HG02981 (cell line): ENCODE results near the gene MDH1.
"Not testable (repeated sequence)": the region's sequence is repeated elsewhere in the genome, so short reads cannot be mapped to it uniquely, and the experiment has no call there.

Experiments used
- ATAC-seq: cut with Tn5 transposase; IDR thresholded peaks from one replicate; pipeline ENCODE4 v1.9.1; 2021; ENCODE audit warnings: mild to moderate bottlenecking, moderate library complexity; ENCODE audit not compliant: unreplicated experiment

The MDH1 gene

DNA sequence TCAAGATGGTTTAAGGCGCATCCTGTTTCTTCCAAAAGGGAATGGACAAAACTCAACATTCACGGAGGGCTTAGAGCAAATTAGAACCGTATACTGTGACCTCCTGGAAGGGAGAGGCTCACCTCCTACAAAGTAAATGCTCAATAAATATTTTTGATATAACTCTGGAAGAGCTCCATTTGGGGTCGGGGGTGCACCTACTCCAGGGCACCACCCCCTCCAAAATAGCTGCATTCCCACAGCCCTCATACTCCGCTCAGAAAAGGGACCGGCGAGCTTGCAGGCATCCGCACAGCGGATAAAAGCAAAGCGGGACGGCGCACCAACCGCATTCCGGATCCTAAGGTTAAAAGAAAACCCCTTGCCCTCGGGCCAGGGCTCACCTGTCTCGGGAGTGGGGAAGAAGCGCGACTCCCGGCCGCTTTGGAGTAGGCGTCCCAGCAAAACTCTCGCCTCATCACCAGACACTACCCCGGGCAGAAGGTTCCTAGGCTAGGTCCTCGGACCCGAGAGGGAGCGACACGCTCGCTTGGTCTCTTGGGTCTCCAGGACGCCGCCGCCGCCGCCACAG is 864 bp upstream of the MDH1 start:
- ATAC-seq = no peak

DNA sequence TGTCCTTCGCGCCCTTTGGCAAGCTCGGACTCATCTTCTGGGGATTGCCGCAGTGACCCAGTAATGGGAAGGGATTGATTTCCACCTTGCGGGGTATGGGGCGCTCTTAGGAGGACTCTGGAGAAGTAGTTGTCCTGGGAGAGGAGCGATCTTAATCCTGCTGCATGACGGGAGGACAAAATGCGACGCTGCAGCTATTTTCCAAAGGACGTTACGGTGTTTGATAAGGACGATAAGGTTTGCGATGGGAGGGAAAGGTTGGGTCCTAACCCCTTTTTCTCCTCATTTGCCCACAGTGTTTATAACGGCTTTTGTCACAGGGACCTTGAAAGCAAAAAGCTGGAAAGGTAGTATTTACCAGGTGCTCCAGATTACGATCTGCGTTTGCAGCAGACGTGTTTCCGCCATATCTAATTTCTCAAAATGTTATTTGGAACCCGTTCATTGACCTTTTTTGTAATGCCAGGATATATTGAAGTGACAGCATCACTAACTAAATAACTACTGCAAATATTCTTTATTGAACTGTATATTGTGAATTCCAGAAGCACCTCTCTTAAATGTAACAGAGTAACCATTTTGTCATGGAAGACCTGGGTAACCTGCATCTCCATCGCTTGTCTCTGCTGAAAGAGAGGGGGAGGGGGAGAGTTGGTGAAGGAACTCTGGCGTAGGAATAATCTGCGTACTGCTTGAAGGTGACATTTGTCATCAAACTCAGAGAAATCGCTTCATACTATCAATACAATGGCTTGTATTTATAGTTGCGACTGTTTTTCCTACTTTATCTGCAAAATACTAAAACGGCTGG is 590 bp downstream of the MDH1 start:
- ATAC-seq = peak; percentile 8

DNA sequence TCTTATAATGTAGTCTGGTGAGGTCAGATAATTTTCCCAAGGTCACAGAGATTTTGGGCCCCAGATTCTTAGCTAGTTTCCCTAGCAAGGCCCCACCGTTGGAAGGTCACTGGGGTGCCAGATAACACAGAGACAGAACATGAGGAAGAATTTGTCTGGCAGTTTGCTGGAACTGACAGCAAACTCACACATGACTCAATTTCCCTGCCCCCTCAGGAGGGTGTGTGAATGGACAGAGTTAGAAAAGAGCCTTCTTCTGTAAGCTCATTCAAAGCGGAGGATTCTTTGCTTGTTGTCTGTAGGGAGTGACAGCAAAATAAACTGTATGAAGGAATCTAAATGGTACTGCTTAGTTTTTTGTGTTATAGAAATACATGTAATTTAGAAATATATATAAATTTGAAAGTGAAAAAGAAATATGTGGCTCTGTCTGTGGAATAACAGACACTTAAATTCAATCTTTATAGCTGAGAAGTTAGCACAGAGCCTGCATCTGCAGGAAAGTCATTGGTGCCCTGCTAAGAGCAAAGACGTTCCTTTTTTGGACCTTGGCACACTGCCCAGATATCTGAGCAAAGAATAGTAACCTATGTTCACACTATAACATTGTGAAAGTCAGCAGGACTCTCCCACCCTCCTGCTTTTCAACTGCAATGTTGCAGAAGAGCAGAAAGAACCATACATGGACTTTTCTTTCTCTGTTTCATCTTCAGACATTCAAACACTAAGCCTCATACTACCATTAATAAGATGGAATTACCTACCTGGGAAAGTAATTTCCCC is 2.1 kb downstream of the MDH1 start:
- ATAC-seq = no peak

DNA sequence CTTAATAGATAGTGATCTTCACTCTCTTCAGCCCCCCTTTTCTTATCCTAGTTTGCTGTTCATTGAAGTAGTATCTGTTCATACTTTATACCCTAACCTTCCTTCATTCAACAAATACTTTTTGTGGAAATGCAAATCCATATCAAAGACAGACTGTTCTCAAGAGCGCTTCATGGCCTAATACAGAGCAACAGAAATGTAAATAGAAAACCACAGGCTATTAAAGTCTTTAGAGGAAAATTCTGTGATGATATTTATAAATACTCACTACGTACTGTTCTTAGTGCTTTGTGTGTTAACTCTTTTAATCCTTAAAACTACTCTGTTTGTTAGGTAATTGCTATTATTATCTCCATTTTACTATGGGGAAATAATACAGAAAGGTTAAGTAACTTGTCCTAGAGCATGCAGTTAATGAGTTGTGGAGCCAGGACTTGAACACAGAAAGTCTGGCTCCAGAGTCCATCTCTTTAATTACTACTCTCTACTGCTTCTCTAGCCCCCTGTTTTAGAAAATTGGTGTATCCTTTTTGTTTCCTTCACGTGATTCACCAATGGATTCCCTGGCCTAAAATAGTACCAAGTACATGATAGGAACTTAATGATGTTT is 2.9 kb downstream of the MDH1 start:
- ATAC-seq = no peak

DNA sequence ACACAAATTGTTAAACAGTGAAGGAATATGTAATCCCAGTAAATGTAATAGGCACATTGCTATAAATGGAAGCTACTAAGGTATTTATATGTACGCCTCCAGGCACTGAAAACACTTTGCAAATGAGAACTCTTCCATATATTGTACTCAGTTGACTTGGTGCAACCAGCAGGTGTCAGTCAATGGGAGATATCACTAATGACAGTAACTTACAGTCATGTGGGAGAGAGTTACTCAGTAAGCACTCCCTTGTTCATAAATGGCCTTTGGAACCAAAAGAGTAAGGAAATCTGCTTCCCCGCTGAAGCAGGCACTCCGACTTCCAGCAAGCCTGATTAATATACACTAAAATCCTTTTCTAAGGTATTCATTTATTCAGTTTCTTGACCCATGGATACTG is 5.9 kb downstream of the MDH1 start:
- no peak for ATAC-seq

DNA sequence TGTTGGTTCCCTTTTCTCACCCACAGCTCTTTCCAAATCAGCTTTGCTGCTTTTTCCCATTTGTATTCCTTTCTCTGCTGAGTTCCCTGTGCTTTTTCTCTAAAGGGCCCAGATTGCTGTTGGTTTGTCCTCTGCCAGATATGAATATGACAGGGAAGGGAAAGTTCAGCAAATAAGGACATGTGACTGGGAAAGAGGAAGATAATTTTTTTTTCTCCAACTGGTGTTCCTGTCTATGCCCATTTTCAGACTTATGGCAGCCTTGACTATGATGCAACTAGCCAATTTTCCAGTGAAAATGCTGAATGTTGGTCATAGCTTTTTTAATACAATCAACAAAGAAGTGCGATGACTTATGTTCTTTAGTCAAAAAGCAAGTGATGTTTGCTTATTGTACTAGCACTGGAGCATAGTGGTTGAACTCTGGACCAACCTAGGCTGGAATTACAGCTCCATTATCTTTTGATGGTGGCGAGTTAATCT is 7.7 kb downstream of the MDH1 start:
- no peak for ATAC-seq

DNA sequence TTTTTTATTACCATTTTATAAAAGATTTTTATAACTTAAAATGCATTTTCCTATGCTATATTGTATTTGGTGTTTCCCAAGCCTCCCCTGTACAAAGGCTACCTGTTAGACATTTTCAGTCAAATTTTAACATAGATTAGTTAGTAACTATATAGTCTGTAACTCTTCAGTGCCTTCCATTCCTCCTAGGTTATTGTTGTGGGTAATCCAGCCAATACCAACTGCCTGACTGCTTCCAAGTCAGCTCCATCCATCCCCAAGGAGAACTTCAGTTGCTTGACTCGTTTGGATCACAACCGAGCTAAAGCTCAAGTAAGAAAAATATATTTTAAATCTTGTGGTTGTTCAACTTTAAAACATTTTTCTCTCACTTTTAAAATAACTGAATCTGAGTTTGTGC is 10.2 kb downstream of the MDH1 start:
- no peak for ATAC-seq

DNA sequence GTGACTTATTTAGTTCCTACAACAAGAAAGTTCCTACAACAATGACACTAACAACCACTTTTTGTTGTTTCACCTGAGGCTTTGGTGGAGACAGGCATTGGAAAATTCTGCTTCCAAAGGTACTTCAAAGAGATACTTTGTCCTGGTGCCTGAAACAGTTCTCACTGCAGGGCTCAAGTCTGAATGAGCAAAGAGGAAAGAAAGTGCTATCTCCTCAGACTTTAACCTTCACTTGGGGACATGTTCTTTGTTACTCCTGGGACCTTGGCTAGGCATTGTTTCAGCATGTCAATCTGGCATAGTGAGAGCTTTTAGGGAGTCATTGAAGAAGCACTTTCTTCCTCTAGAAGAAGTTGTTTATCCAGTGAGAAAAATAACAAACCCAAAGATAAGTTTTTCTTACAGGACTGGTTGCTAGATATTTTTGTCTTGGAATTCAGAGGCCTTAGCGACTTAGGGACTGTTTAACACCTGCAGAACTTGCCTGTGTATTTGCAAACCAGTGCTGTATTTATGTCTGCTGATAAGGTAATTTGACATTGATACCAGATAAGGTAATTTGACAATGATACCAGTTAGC is 12.2 kb downstream of the MDH1 start:
- no peak for ATAC-seq

DNA sequence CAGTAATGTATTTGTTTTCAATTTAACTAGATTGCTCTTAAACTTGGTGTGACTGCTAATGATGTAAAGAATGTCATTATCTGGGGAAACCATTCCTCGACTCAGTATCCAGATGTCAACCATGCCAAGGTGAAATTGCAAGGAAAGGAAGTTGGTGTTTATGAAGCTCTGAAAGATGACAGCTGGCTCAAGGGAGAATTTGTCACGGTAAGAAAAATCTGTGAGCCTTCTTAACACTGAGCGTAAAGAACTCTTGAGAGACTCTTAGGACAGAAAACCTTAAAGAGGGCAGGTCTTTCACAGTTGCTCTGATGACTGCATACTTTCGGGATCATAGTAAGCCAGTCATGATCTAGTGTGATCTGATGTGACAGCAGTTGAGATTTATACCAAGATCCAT is 15.9 kb downstream of the MDH1 start:
- ATAC-seq = no peak

DNA sequence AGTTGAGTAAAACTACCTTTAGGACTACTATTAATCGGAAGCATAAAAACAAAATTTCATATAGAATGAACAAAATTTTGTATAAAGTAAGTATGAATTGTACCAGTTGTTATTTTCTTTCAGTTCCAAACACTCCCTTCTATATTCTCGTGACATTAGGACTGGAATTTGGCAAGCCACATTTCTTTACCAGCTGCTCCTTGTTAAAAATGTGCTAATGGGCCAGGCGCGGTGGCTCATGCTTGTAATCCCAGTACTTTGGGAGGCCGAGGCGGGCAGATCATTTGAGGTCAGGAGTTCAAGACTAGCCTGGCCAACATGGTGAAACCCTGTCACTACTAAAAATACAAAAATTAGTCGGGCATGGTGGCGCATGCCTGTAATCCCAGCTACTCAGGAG is 20.1 kb downstream of the MDH1 start:
- ATAC-seq = not testable (repeated sequence)

DNA sequence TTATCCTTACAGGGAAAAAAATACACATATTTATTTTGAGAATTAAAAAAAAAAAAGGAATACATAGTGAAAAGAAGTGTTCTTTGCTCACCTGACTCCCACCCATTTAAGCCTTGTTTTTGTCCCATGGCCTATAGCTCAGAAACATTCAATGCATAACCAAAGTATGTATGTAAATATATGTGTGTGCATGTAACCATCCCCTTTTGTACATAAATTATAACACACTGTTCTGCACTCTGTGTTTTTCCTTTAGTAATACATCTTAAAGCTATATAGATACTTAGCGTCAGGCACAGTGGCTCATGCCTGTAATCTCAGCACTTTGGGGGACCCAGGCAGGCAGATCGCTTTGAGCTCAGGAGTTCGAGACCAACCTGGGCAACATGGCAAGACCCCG is 21.8 kb downstream of the MDH1 start:
- no peak for ATAC-seq

DNA sequence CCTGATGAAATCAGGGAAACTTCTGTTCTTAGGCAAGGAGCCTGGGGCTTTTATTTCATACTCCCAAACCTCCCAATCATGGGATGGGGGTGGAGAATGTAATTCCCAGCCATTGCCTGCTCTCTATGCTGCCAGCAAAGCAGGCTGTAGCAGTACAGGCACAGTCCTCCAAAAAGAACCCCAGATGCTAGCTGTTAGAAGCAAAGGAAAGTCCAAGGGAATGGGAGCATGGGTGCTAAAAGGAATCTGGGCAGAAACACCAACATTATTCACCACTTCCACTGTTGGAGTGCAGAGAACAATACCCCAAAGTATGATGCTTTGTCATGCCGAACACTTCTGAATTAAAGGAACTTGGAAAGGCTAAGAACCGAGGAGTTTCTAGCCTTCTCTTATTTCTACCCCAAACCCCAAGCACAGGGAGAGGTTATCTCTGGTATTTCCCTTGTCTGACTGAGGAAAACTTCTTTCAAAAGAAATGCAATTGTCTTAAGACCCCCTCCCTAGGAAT is 24.7 kb downstream of the MDH1 start:
- no peak for ATAC-seq

DNA sequence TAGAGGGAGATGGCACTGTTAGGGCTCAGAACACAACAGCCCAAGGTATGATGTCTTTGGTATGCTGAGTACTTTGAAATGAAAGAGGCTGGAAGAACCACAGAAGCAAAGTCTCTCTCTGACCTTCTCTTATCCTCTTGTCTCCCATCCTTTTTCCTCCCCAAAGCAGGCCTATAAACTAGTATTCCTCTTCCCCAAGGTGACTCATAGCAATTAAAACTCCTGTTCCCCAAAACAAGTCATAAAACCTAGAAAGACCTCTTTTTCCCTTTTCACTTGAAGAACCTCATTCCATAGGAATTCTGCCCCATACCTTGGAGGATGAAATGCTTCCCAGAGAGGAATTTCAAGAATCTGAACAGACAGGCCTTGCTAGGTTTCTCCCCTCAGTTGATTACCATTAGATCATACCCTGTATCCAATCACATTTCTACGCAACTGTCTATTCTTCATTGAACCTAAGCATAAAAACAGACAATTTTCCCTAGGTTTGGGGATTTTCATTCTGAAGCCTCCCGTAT is 25.7 kb downstream of the MDH1 start:
- ATAC-seq = no peak

DNA sequence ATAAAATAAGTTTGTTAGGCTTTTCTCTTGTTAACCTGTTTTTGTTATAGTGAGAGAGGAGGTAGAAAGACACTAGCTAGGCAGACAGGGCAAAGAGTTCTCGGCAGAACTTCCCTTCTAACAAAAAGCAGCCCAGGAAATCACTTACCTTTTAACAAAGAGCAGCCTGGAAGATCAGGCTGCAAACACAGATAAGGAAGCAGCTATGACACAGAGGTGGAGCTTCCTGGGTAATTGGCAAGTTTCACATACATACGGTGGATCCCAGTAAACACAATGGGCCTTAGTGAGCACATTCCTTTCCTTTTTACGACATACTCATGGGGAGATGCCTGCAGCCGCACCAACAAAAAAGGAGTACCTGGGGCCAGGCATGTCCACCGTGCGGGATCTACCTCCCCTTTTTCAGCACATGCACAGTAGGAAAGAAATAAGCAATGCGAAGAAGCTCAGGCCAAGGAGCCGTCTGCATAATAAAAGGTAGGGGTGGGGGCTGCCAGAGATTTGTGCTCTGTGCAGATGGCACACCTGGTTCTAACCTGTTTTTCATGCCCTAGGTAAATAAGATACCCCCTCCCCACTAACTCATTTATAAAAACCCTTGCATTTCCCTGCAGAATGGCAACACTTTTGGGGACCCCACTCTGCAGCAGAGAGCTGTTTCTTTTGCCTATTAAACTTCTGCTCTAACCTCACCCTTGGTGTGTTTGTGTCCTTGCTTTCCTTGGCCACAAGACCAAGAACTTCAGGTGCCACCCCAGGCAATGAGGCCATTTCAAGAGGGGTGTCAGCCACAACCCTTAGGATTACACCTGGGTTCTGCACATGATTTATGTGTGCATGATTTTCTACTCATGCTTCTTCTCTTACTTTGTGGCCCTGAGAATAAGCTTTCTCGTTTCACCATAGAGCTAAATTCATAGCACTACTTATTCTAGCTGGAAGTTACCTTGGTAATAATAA is 26.5 kb downstream of the MDH1 start:
- no peak for ATAC-seq

DNA sequence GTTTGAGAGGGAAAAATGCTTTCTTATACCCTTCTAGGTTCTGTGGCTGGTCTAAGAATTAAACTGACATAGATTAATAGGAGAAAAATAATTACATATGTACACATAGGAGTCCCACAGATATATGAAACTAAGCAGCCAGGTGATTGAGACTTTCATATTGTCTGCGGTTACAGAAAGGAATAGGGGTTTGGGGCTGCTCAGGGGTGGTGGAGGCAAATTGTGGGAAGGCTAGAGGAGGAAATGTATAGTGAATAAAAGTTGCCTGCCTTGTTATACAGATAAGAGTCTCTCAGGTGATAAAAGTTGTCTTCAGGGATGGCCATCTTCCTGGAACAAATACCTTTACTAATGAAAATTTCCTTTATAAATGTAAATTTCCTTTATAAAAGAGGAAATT is 28.6 kb downstream of the MDH1 start:
- no peak for ATAC-seq

DNA sequence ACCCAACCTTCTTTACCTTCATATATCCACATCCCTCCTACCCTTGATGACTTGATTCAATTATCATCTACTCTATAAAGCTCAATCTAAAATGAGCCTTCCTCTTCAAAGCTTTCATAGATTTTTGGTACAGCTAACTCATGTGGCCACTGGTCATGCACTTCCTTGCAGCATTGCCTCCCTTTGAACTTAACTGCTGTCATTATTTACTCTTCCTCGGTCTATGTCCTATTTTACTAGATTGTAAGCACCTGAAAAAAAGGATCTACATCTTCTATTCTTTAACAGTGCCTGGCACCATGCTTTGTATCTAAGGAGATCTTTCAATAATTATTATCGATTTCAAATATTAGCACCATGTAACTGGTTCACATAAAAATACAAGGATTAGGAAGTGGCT is 30.6 kb downstream of the MDH1 start:
- no peak for ATAC-seq

DNA sequence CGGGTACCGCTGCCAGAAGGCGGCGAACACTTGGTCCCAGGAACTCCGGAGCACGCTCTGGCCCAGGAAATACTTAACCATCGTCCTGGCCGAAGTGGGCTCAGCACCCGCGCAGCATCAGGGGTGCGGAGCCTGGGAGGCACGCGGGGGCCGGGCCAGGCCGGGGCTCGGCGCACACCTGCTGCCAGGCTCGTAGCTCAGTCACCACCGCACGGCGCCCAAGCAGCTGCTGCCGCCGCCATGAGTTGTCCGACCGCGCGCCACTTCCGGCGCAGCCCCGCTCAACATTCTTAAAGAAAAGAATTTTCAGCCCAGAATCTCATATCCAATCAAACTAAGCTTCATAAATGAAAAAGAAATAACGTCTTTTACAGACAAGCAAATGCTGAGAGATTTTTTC is 34.0 kb downstream of the MDH1 start:
- no peak for ATAC-seq

DNA sequence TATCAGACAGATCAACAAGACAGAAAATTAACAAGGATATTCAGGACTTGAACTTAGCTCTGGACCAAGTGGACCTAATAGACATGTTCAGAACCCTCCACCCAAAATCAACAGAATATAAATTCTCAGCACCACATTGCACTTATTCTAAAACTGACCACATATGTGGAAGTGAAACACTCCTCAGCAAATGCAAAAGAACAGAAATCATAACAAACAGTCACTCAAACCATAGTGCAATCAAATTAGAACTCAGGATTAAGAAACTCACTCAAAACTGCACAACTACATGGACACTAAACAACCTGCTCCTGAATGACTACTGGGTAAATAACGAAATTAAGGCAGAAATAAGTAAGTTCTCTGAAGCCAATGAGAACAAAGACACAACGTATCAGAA is 35.0 kb downstream of the MDH1 start:
- not testable (repeated sequence) for ATAC-seq

DNA sequence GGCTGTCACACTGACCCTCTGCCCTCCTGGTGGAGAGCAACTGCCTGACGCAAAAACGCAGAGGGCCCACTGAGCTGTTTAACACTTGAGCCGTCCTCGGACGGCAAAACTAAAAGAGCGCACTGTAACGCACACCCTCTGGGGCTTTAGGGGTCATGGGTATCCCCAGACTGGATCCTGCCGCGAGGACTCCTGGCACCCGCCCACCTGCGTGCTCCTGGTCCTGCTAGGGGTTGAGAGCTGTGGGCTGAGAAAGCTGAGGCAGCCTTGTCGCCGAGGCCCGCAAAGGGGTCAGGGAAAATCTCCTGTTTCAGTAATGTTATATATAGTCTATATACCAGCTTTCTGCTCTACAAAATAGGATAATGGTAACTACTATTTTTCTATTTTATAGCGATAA is 39.1 kb downstream of the MDH1 start:
- ATAC-seq = no peak
